Peyer's patch (tissue), 4 donors: Measurements from ENCODE around the gene ATG2A. TPM values are rescaled to one million over a fixed set of nuclear protein-coding genes. Genes with fewer than 3 reads are reported as not detected.

ENCODE experiments used
- DNase-seq, 3 donors: peaks; one replicate each; pipeline ENCODE4 v3.0.0-alpha.2; 2017 to 2019
- H3K27ac ChIP-seq, 4 donors: fragments of 200-600 bp; sonication (generic); one replicate each; pipeline ENCODE4 v1.5.1; 2016 to 2019
- H3K27me3 ChIP-seq, 2 donors: fragments of 200-600 bp; sonication (generic); one replicate each; pipeline ENCODE4 v1.5.1; 2019
- H3K36me3 ChIP-seq, 3 donors: fragments of 200-600 bp; sonication (generic); one replicate each; pipeline ENCODE4 v1.5.1; 2016 to 2019
- H3K4me1 ChIP-seq, 4 donors: fragments of 200-600 bp; sonication (generic); one replicate each; pipeline ENCODE4 v1.5.1; 2016 to 2019
- H3K4me3 ChIP-seq, 4 donors: fragments of 200-600 bp; sonication (generic); 1 replicate in 3 of 4; 2 replicates in 1 of 4; pipeline ENCODE4 v1.5.1; 2016 to 2019; ENCODE audit warnings: mild to moderate bottlenecking in 1 of 4
- H3K9me3 ChIP-seq, 4 donors: fragments of 200-600 bp; sonication (generic); one replicate each; pipeline ENCODE4 v1.5.1; 2016 to 2019; ENCODE audit warnings: mild to moderate bottlenecking in 1 of 4
- POLR2A ChIP-seq, 2 donors: fragments of 450-650 bp; IDR thresholded peaks; one replicate each; pipeline ENCODE4 v1.5.1; 2017; ENCODE audit warnings: antibody characterized with exemption in 2 of 2, mild to moderate bottlenecking in 2 of 2, moderate library complexity in 2 of 2
- total RNA-seq, 4 donors: library from RNA; depleted of rRNA; stranded (reverse); fragments of >200 nt; gene quantifications; one replicate each; pipeline ENCODE4 v1.1.0, GENCODE V29; 2016
- TF ChIP-seq, protein P1 (sequence below), 6 experiments: fragments of 450-650 bp in 4 of 6; fragments of 200-600 bp in 2 of 6; sonication (generic) in 1 of 6; IDR thresholded peaks; one replicate each; pipeline ENCODE4 v1.5.1; 2017 to 2019; ENCODE audit warnings: antibody characterized with exemption in 6 of 6, mild to moderate bottlenecking in 3 of 6, moderate library complexity in 1 of 6

Gene ATG2A
- total RNA-seq, 4 donors from 2014 or later, result 38.8 to 79.6 (median 66.6) TPM

DNA sequence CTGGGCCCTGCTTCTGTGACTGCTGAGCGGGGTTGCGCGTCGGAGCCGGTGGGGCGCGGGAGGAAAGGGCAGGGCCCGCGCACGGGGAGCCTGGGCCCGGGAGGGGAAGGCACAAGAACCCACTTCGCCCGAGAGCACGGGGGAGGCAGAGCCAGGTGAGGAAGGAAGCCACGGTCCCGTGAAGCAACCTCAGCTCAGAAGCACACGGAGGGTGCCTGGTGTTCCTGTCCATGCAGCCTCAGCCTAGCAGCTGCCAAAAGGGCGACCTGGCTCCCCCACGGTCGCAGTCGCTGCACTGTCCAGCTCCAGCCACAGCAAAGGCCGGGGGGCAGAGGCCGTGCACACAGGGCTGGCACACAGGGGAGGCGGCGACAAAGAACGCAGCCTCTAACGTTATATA lies 63.3 kb downstream of the ATG2A start:
- Histone ChIP-seq H3K27ac (peak overlapping the region; percentile 78 to 95 (median 88)), H3K4me3 (no peak overlapping the region), H3K36me3 (peaks cover 0 to 34% (median 0%) of the 10 kb centered on the region in 3 donors), H3K27me3 (no peaks in the 10 kb centered on the region), H3K4me1 (peaks cover 28 to 98% (median 88%) of the 10 kb centered on the region in 4 donors), H3K9me3 (peaks cover 0 to 2% (median 0%) of the 10 kb centered on the region in 4 donors)
- TF ChIP-seq POLR2A (IDR thresholded peaks at IDR 0.05), result no peak
- TF ChIP-seq, protein P1, sequence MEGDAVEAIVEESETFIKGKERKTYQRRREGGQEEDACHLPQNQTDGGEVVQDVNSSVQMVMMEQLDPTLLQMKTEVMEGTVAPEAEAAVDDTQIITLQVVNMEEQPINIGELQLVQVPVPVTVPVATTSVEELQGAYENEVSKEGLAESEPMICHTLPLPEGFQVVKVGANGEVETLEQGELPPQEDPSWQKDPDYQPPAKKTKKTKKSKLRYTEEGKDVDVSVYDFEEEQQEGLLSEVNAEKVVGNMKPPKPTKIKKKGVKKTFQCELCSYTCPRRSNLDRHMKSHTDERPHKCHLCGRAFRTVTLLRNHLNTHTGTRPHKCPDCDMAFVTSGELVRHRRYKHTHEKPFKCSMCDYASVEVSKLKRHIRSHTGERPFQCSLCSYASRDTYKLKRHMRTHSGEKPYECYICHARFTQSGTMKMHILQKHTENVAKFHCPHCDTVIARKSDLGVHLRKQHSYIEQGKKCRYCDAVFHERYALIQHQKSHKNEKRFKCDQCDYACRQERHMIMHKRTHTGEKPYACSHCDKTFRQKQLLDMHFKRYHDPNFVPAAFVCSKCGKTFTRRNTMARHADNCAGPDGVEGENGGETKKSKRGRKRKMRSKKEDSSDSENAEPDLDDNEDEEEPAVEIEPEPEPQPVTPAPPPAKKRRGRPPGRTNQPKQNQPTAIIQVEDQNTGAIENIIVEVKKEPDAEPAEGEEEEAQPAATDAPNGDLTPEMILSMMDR (IDR thresholded peaks at IDR 0.05), result no peak
- DNase-seq, result peak in 2 of 3 donors; percentile 82 to 88

DNA sequence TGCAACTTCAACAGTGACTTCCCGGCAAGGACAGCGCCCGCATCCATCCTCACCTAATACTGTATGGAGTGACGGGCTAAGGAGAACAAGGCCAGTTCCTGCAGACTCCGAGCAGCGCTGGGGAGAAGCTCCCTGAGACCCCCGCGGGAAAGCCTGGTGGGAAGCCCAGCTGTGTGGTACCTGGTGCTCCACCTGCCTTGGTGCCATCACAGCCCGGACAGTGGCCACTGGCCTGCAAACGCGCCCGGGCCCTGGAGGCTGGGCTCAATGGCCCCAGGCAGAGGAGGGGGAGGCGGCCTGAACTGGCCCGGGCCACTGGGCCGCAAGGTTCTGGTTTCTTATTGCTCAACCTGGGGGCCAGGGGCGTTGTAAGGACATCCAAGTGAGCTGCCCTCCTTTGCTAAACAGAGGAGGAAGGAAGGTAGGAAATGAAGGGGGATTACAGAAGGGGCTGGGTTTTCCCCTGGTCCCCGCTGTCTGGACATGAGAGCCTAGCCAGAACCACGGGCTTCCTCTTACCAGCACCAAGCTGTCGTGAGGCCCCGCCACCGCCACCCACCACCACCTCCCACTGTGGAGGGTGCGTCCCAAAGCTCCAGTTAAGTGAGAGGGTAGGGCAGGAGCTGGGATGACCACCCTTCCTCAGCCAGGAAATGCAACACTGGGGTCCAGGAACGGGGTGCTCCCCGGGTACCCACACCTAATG lies 64.1 kb downstream of the ATG2A start:
- peak in 1 of 3 donors; percentile 60 for DNase-seq
- Histone ChIP-seq H3K4me1 (peaks cover 27 to 98% (median 88%) of the 10 kb centered on the region in 4 donors), H3K4me3 (no peak overlapping the region), H3K36me3 (peaks cover 0 to 29% (median 0%) of the 10 kb centered on the region in 3 donors), H3K9me3 (peaks cover 0 to 2% (median 0%) of the 10 kb centered on the region in 4 donors), H3K27me3 (no peaks in the 10 kb centered on the region), H3K27ac (peak overlapping the region; percentile 78 to 95 (median 88))
- TF ChIP-seq, protein P1 (IDR thresholded peaks at IDR 0.05), result no peak
- TF ChIP-seq POLR2A (IDR thresholded peaks at IDR 0.05), result no peak

DNA sequence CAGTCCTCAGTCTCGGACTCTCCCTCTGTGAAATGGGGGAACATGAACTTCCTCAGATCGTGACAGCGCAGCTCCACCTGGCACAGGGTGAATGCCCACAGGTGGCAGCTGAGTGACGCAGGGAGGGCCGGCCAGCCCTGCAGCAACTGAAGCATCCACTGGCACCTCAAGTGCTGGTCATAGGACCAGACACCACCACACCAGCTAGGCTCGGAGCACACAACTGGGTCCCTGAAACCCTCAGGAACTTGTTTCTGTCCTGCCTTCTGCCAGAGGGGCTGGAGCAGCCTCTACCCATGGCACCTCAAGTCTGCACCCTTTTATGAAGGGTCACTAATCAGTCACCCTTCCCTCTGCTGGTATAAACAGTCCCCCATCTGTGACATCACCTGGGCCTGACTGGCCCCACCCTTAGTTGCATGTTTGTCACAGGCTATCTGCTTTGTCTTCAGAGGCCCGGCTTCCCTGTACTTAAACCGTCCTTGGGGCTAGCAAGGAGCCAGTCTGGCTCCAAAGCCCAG lies 65.1 kb downstream of the ATG2A start:
- peak in 2 of 3 donors; percentile 82 to 88 for DNase-seq
- Histone ChIP-seq H3K4me3 (peak overlapping the region in 1 of 4 donors; percentile 12), H3K9me3 (peaks cover 0 to 2% (median 0%) of the 10 kb centered on the region in 4 donors), H3K36me3 (peaks cover 0 to 20% (median 0%) of the 10 kb centered on the region in 3 donors), H3K27ac (peak overlapping the region; percentile 51 to 95 (median 88)), H3K4me1 (peaks cover 26 to 97% (median 85%) of the 10 kb centered on the region in 4 donors), H3K27me3 (no peaks in the 10 kb centered on the region)
- TF ChIP-seq, protein P1 (IDR thresholded peaks at IDR 0.05), result no peak
- TF ChIP-seq POLR2A (IDR thresholded peaks at IDR 0.05), result no peak

DNA sequence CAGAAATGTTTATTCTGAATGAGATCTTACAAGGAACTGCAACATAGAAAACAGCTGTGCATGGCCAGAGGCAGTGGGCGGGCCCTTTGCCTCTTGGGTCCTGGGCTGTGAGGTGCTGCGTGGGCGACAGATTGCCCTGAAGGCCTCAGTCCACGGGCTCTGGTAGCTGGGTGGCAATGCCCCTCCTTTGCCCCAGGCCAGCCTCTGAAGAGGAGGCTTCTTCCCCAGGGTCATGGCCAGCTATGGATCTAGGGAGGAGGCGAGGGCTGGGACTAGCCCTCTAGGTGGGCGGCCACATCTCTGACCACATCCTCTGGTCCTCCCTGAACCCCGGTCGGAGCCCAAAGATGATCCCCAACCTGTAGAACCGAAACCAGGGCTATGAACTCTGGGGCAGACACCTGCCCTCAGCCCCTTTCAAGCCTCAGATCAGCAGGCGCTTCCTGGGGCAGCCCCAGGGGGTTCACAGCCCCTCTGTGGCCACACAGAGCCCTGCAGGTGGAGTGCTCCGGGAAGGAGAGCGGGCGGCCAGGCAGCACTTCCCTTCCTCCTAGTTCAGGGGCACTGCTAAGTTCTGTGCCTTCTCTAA lies 65.9 kb downstream of the ATG2A start:
- peak in 2 of 3 donors; percentile 87 to 89 for DNase-seq
- Histone ChIP-seq H3K4me3 (peak overlapping the region in 1 of 4 donors; percentile 12), H3K9me3 (no peaks in the 10 kb centered on the region), H3K36me3 (peaks cover 0 to 19% (median 0%) of the 10 kb centered on the region in 3 donors), H3K27me3 (no peaks in the 10 kb centered on the region), H3K27ac (peak overlapping the region; percentile 51 to 95 (median 88)), H3K4me1 (peaks cover 17 to 91% (median 77%) of the 10 kb centered on the region in 4 donors)
- TF ChIP-seq POLR2A (IDR thresholded peaks at IDR 0.05), result no peak
- TF ChIP-seq, protein P1 (IDR thresholded peaks at IDR 0.05), result no peak

DNA sequence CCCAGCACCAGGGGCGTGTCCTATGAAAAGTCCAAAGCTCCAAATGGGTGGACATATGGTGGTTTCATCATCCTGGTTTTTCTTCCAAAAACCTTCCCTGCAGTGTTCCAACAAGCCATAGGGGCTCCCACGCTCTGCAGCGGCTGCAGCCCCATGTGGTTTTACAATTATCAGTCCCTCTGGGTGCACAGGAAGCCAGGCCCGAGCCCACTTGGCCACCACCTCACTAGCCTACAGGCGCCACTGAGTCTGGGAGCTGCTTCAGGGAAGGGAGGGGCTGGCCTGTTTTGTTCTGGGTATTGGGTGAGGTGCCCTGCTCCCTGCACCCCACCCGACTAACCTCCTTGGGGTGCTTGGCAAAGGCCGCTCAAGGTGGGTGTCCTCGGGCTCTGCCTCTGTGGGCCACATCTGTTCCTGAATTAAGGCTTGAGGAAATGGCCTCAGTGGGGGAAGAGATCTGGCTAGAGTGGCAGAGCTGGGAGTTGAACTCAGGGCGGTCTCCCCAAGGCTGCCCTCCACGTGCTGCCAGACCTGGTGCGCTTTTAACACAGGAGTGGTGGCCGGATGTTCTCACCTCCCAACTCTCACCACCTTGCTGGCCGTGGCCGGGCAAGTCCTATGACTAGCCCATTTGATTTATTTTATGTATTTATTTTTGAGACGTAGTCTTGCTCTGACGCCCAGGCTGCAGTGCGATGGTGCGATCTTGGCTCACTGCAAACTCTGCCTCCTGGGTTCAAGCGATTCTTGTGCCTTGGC lies 67.2 kb downstream of the ATG2A start:
- Histone ChIP-seq H3K4me1 (peaks cover 10 to 83% (median 66%) of the 10 kb centered on the region in 4 donors), H3K9me3 (no peaks in the 10 kb centered on the region), H3K4me3 (no peak overlapping the region), H3K27me3 (no peaks in the 10 kb centered on the region), H3K36me3 (peaks cover 0 to 19% (median 0%) of the 10 kb centered on the region in 3 donors), H3K27ac (peak overlapping the region in 2 of 4 donors; percentile 12 to 94)
- TF ChIP-seq POLR2A (IDR thresholded peaks at IDR 0.05), result no peak
- TF ChIP-seq, protein P1 (IDR thresholded peaks at IDR 0.05), result no peak
- DNase-seq, result no peak
